Stimulated activated CD8-positive, alpha-beta memory T cell treated with anti-CD3 and anti-CD28 coated beads, Interleukin-7, amount 100 ng/mL, for 24 hours (primary cell): ENCODE measurements around the gene PIP5K1C.
A peak's percentile ranks its signal among the peaks of the same experiment; 100 is the strongest.
"Not testable (repeated sequence)": the region's sequence is repeated elsewhere in the genome, so short reads cannot be mapped to it uniquely, and the experiment has no call there.

Experiments used
- DNase-seq: peaks from one replicate; pipeline ENCODE4 v3.0.0-alpha.2; 2020; ENCODE audit warnings: low read depth

The PIP5K1C gene

GRCh38 chr19:3674784-3675543, 25.3 kb downstream of the PIP5K1C start:
- no peak for DNase-seq

- DNase-seq: no peak
Observed at GRCh38 chr19:3673506-3674439, 26.5 kb downstream of the PIP5K1C start.

- DNase-seq: no peak
Observed at GRCh38 chr19:3672993-3673392, 27.3 kb downstream of the PIP5K1C start.

GRCh38 chr19:3672575-3672948, 27.7 kb downstream of the PIP5K1C start:
- no peak for DNase-seq

- DNase-seq: no peak
Observed at GRCh38 chr19:3671680-3672574, 28.3 kb downstream of the PIP5K1C start.

GRCh38 chr19:3670796-3671679, 29.2 kb downstream of the PIP5K1C start:
- peak; percentile 31 for DNase-seq

- DNase-seq: no peak
Observed at GRCh38 chr19:3669947-3670795, 30.1 kb downstream of the PIP5K1C start.

GRCh38 chr19:3669082-3669946, 31.0 kb downstream of the PIP5K1C start:
- DNase-seq: no peak

GRCh38 chr19:3668331-3669081, 31.8 kb downstream of the PIP5K1C start:
- no peak for DNase-seq

- DNase-seq: no peak
Observed at GRCh38 chr19:3667766-3668165, 32.5 kb downstream of the PIP5K1C start.

GRCh38 chr19:3667037-3667638, 33.1 kb downstream of the PIP5K1C start:
- DNase-seq: no peak

GRCh38 chr19:3666545-3666856, 33.8 kb downstream of the PIP5K1C start:
- DNase-seq: not testable (repeated sequence)

- peak; percentile 61 for DNase-seq
Observed at GRCh38 chr19:3665681-3666544, 34.4 kb downstream of the PIP5K1C start.

GRCh38 chr19:3664879-3665642, 35.2 kb downstream of the PIP5K1C start:
- no peak for DNase-seq

GRCh38 chr19:3663838-3664237, 36.4 kb downstream of the PIP5K1C start:
- DNase-seq: no peak
